Measurements from ENCODE around the gene PDE11A.

GRCh38 chr2:177721087-177721486, 351.5 kb downstream of the PDE11A start:
- TF ChIP-seq ELF4 (IDR thresholded peaks at IDR 0.05), result no peak
- no peak for TF ChIP-seq SUZ12 (IDR thresholded peaks at IDR 0.05)
- TF ChIP-seq FOXK2 (IDR thresholded peaks at IDR 0.05), result no peak
- no peak for TF ChIP-seq FOXM1 (IDR thresholded peaks at IDR 0.05; ENCODE audit: borderline replicate concordance)
- TF ChIP-seq FOXA1 (IDR thresholded peaks at IDR 0.05), result no peak
- no peak for TF ChIP-seq SP1 (IDR thresholded peaks at IDR 0.05)
